IMR-90 (cell line): Measurements from ENCODE around the gene ELMO1. TPM values are rescaled to one million over a fixed set of nuclear protein-coding genes. Genes with fewer than 3 reads are reported as not detected.

Experiments
- ATAC-seq: fragments of 200-7000 bp; cut with Tn5 transposase; 2 replicates; pipeline ENCODE4 v1.9.1; 2020; ENCODE audit warnings: low read depth, mild to moderate bottlenecking, moderate library complexity
- BruUV-seq: library from RNA; stranded (reverse); fragments of 400-500 nt; replicated peaks from 2 replicates; lab custom pipeline; 2021; lab: Mats Ljungman, UMichigan
- CTCF ChIA-PET: fragments of 300-600 bp; formaldehyde crosslinking; extraction: SDS; loops from one replicate; lab custom pipeline; 2021; ENCODE audit warnings: antibody characterized with exemption; lab: Yijun Ruan, JAX
- POLR2A ChIA-PET: fragments of 300-600 bp; sonication (Branson Sonifier 250); formaldehyde crosslinking; loops from one replicate; lab custom pipeline; 2022; ENCODE audit warnings: antibody characterized with exemption; ENCODE audit not compliant: unreplicated experiment; lab: Charles Lee
- DNase-seq: peaks from one replicate; pipeline ENCODE4 v3.0.0; 2013
- H2AFZ ChIP-seq: replicated peaks from 2 replicates; pipeline ENCODE3; 2013; ENCODE audit warnings: low read length, mild to moderate bottlenecking; ENCODE audit not compliant: poor library complexity
- H2AK5ac ChIP-seq: 2 replicates; pipeline ENCODE4 v1.6.1; 2013; ENCODE audit warnings: low read depth, low read length, inconsistent platforms
- H2AK9ac ChIP-seq: replicated peaks from 2 replicates; pipeline ENCODE3; 2013; ENCODE audit warnings: mild to moderate bottlenecking, low read depth, low read length, moderate library complexity; ENCODE audit not compliant: poor library complexity
- H2BK120ac ChIP-seq: 2 replicates; pipeline ENCODE4 v1.6.1; 2013; ENCODE audit warnings: low read depth, low read length, inconsistent platforms
- H2BK15ac ChIP-seq: 3 replicates; pipeline ENCODE4 v1.6.1; 2013; ENCODE audit warnings: low read depth, low read length, inconsistent platforms
- H2BK20ac ChIP-seq: 2 replicates; pipeline ENCODE4 v1.6.1; 2013; ENCODE audit warnings: low read depth, mild to moderate bottlenecking, inconsistent platforms, low read length, moderate library complexity
- H2BK5ac ChIP-seq: 2 replicates; pipeline ENCODE4 v1.6.1; 2013; ENCODE audit warnings: mild to moderate bottlenecking, low read depth, low read length, inconsistent platforms; ENCODE audit not compliant: poor library complexity, severe bottlenecking
- H3K14ac ChIP-seq: replicated peaks from 2 replicates; pipeline ENCODE4 v1.6.1; 2013; ENCODE audit warnings: low read depth, low read length, inconsistent platforms
- H3K18ac ChIP-seq: 2 replicates; pipeline ENCODE4 v1.6.1; 2013; ENCODE audit warnings: low read depth, low read length, control low read depth
- H3K23ac ChIP-seq: 2 replicates; pipeline ENCODE4 v1.6.1; 2013; ENCODE audit warnings: low read depth, low read length, inconsistent platforms
- H3K27ac ChIP-seq: 2 replicates; pipeline ENCODE4 v1.5.1; 2013; ENCODE audit warnings: mild to moderate bottlenecking, control low read depth, low read length; ENCODE audit not compliant: insufficient read depth
- H3K27me3 ChIP-seq: 2 replicates; pipeline ENCODE4 v1.6.1; 2013; ENCODE audit warnings: low read length; ENCODE audit not compliant: control insufficient read depth, insufficient read depth
- H3K36me3 ChIP-seq: 2 replicates; pipeline ENCODE4 v1.6.1; 2013; ENCODE audit warnings: low read length, mixed read lengths; ENCODE audit not compliant: control insufficient read depth, insufficient read depth
- H3K4ac ChIP-seq: 2 replicates; pipeline ENCODE4 v1.6.1; 2013; ENCODE audit warnings: low read depth, low read length, inconsistent platforms
- H3K4me1 ChIP-seq: 2 replicates; pipeline ENCODE4 v1.6.1; 2013; ENCODE audit warnings: low read length, mixed read lengths; ENCODE audit not compliant: control insufficient read depth, insufficient read depth
- H3K4me2 ChIP-seq: 2 replicates; pipeline ENCODE4 v1.6.1; 2013; ENCODE audit warnings: low read depth, mild to moderate bottlenecking, control low read depth, low read length, moderate library complexity
- H3K4me3 ChIP-seq: 2 replicates; pipeline ENCODE4 v1.5.1; 2013; ENCODE audit warnings: low read depth, mild to moderate bottlenecking, control low read depth, low read length, moderate library complexity; ENCODE audit not compliant: insufficient read depth
- H3K56ac ChIP-seq: 2 replicates; pipeline ENCODE4 v1.6.1; 2013; ENCODE audit warnings: low read length, inconsistent platforms; ENCODE audit not compliant: insufficient read depth; ENCODE audit errors: extremely low read depth
- H3K79me1 ChIP-seq, 2 experiments: 2 replicates each; pipeline ENCODE4 v1.6.1; 2013; ENCODE audit warnings: low read length in 2 of 2, inconsistent platforms in 1 of 2, low read depth in 1 of 2
- H3K9ac ChIP-seq: 2 replicates; pipeline ENCODE4 v1.6.1; 2013; ENCODE audit warnings: low read depth, low read length, control low read depth
- H3K9me1 ChIP-seq: 2 replicates; pipeline ENCODE4 v1.6.1; 2013; ENCODE audit warnings: low read length, inconsistent platforms; ENCODE audit not compliant: insufficient read depth
- H3K9me3 ChIP-seq: 2 replicates; pipeline ENCODE4 v1.6.1; 2013; ENCODE audit warnings: low read length; ENCODE audit not compliant: control insufficient read depth, insufficient read depth
- H4K20me1 ChIP-seq: 2 replicates; pipeline ENCODE4 v1.6.1; 2013; ENCODE audit warnings: low read length, inconsistent platforms; ENCODE audit not compliant: insufficient read depth
- H4K5ac ChIP-seq: 2 replicates; pipeline ENCODE4 v1.6.1; 2013; ENCODE audit warnings: mild to moderate bottlenecking, low read depth, low read length, control low read depth
- H4K8ac ChIP-seq, 2 experiments: 2 replicates each; pipeline ENCODE4 v1.6.1; 2013; ENCODE audit warnings: low read depth in 2 of 2, low read length in 2 of 2, control low read depth in 1 of 2, inconsistent platforms in 1 of 2
- H4K91ac ChIP-seq: 2 replicates; pipeline ENCODE4 v1.6.1; 2013; ENCODE audit warnings: low read depth, low read length, inconsistent platforms; ENCODE audit not compliant: insufficient read depth
- BHLHE40 ChIP-seq: fragments of 150-350 bp; IDR thresholded peaks from 2 replicates; pipeline ENCODE4 v1.6.1; 2016; ENCODE audit warnings: mild to moderate bottlenecking, low read depth, low read length
- CEBPB ChIP-seq: IDR thresholded peaks from 2 replicates; pipeline ENCODE4 v1.6.1; 2012; ENCODE audit warnings: low read depth, low read length, improper control_type of control experiment
- CHD1 ChIP-seq: IDR thresholded peaks from 2 replicates; pipeline ENCODE4 v1.6.1; 2012; ENCODE audit warnings: low read depth, low read length, improper control_type of control experiment
- CTCF ChIP-seq: conservative IDR thresholded peaks from 2 replicates; pipeline ENCODE4 v1.5.1; 2012; ENCODE audit warnings: mild to moderate bottlenecking, low read depth, low read length, improper control_type of control experiment
- FOS ChIP-seq: fragments of 150-350 bp; IDR thresholded peaks from 2 replicates; pipeline ENCODE4 v1.6.1; 2016; ENCODE audit warnings: low read depth, low read length
- MXI1 ChIP-seq: IDR thresholded peaks from 2 replicates; pipeline ENCODE4 v1.6.1; 2012; ENCODE audit warnings: low read depth, mild to moderate bottlenecking, low read length, moderate library complexity, borderline replicate concordance
- POLR2A ChIP-seq: IDR thresholded peaks from 2 replicates; pipeline ENCODE4 v1.6.1; 2012; ENCODE audit warnings: mild to moderate bottlenecking, low read depth, low read length
- RAD21 ChIP-seq: IDR thresholded peaks from 2 replicates; pipeline ENCODE4 v1.6.1; 2012; ENCODE audit warnings: low read length, improper control_type of control experiment
- RCOR1 ChIP-seq: IDR thresholded peaks from 2 replicates; pipeline ENCODE4 v1.6.1; 2012; ENCODE audit warnings: mild to moderate bottlenecking, low read length, improper control_type of control experiment; ENCODE audit not compliant: insufficient replicate concordance
- RFX5 ChIP-seq: IDR thresholded peaks from 2 replicates; pipeline ENCODE4 v1.8.0; 2012; ENCODE audit warnings: low read depth, mild to moderate bottlenecking, low read length, moderate library complexity
- SMC3 ChIP-seq: fragments of 150-350 bp; IDR thresholded peaks from 2 replicates; pipeline ENCODE4 v1.6.1; 2016; ENCODE audit warnings: low read depth, mild to moderate bottlenecking, antibody characterized with exemption, low read length, moderate library complexity
- WGBS, 2 experiments: methylation state at CpG; one replicate each; pipeline versions ENCODE4 v1.1.5 to v1.1.7; 2013; ENCODE audit warnings: missing lambda C conversion rate in 2 of 2; ENCODE audit not compliant: insufficient read length in 1 of 2; ENCODE audit errors: extremely low coverage in 2 of 2; 5-methylcytosine and 5-hydroxymethylcytosine counted together
- dilution Hi-C: fragments of 300-500 bp; cut with HindIII; formaldehyde crosslinking; loops from one replicate; pipeline ENCODE4 v1.14.3; 2018; ENCODE audit warnings: low sequenced_read_pairs; ENCODE audit not compliant: unreplicated experiment
- in situ Hi-C: fragments of 300-500 bp; cut with MboI; formaldehyde crosslinking; loops from 3 replicates; pipeline ENCODE4 v1.14.3; 2019; ENCODE audit warnings: low sequenced_read_pairs, inconsistent platforms, mixed read lengths
- intact Hi-C: fragments of 100-400 bp; cut with micrococcal nuclease; formaldehyde crosslinking; loops from 2 replicates; pipeline ENCODE4 v1.10.0; 2022
- polyA plus RNA-seq, 3 experiments: library from polyadenylated mRNA; depleted of rRNA; stranded (reverse); fragments of >200 nt; gene quantifications; 2 replicates each; pipeline ENCODE4 v1.2.3, GENCODE V29; 2012; ENCODE audit warnings: low replicate concordance in 1 of 3
- total RNA-seq: library from RNA; depleted of rRNA; stranded (reverse); fragments of >200 nt; gene quantifications from 2 replicates; pipeline ENCODE4 v1.2.3, GENCODE V29; 2012
- TF ChIP-seq, protein P1 (sequence below): fragments of 150-350 bp; IDR thresholded peaks from 2 replicates; pipeline ENCODE4 v1.6.1; 2017; ENCODE audit warnings: mild to moderate bottlenecking, antibody characterized with exemption, low read length, low read depth

ELMO1 gene
- total and polyA plus RNA-seq, 2 of the 4 experiments (the other 2 are of a cell fraction): 0.03 TPM; not detected in 1

GRCh38 chr7:37070471-37070870, 378.2 kb downstream of the ELMO1 start:
- Histone ChIP-seq H3K18ac (no peak overlapping the region), H3K4me3 (no peak overlapping the region), H3K14ac (no peak overlapping the region), H3K27ac (no peak overlapping the region), H2BK20ac (no peak overlapping the region), H2BK120ac (no peak overlapping the region), H4K8ac (no peak overlapping the region), H3K4me2 (no peak overlapping the region), H3K4me1 (no peaks in the 10 kb centered on the region), H4K5ac (no peak overlapping the region), H2AK9ac (no peak overlapping the region), H3K9me3 (no peaks in the 10 kb centered on the region), H3K9me1 (no peaks in the 10 kb centered on the region), H3K4ac (no peak overlapping the region), H2AFZ (no peak overlapping the region), H3K36me3 (no peaks in the 10 kb centered on the region), H3K79me1 (no peaks in the 10 kb centered on the region), H2BK5ac (no peak overlapping the region), H3K27me3 (no peaks in the 10 kb centered on the region; the same call in 1 of the 2 replicates), H3K56ac (no peak overlapping the region), H4K91ac (no peak overlapping the region), H3K9ac (no peak overlapping the region), H3K23ac (no peak overlapping the region), H4K20me1 (no peaks in the 10 kb centered on the region), H2BK15ac (no peak overlapping the region), H2AK5ac (no peak overlapping the region)
- TF ChIP-seq CTCF (no peak), RFX5 (no peak), MXI1 (no peak), RCOR1 (no peak), FOS (no peak), POLR2A (no peak), BHLHE40 (no peak), SMC3 (no peak), RAD21 (no peak), CHD1 (no peak), CEBPB (no peak)
- TF ChIP-seq, protein P1, sequence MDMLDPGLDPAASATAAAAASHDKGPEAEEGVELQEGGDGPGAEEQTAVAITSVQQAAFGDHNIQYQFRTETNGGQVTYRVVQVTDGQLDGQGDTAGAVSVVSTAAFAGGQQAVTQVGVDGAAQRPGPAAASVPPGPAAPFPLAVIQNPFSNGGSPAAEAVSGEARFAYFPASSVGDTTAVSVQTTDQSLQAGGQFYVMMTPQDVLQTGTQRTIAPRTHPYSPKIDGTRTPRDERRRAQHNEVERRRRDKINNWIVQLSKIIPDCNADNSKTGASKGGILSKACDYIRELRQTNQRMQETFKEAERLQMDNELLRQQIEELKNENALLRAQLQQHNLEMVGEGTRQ: no peak
- ChIA-PET POLR2A (no interaction called here), CTCF (no interaction called here)
- no TSS peak for BruUV-seq
- WGBS, 2 experiments: no CpG with 5 or more reads among the region's 3 CpGs
- intact Hi-C loops (no loop called here), dilution Hi-C loops (no loop called here), in situ Hi-C loops (no loop called here)
- ATAC-seq (no peak), DNase-seq (no peak)
